GM23248 (cell line): ENCODE data around the gene LBHD2.

Source experiments
- EZH2 ChIP-seq: fragments of 200-600 bp; sonication (generic); IDR thresholded peaks from 2 replicates; pipeline ENCODE4 v1.6.1; 2018; ENCODE audit warnings: antibody characterized with exemption, mild to moderate bottlenecking; ENCODE audit not compliant: insufficient read depth, poor library complexity, severe bottlenecking
- EZH2phosphoT487 ChIP-seq: fragments of 200-600 bp; sonication (generic); IDR thresholded peaks from 2 replicates; pipeline ENCODE4 v1.6.1; 2018; ENCODE audit warnings: antibody characterized with exemption, moderate library complexity, mild to moderate bottlenecking, low read depth; ENCODE audit not compliant: insufficient read depth

DNA sequence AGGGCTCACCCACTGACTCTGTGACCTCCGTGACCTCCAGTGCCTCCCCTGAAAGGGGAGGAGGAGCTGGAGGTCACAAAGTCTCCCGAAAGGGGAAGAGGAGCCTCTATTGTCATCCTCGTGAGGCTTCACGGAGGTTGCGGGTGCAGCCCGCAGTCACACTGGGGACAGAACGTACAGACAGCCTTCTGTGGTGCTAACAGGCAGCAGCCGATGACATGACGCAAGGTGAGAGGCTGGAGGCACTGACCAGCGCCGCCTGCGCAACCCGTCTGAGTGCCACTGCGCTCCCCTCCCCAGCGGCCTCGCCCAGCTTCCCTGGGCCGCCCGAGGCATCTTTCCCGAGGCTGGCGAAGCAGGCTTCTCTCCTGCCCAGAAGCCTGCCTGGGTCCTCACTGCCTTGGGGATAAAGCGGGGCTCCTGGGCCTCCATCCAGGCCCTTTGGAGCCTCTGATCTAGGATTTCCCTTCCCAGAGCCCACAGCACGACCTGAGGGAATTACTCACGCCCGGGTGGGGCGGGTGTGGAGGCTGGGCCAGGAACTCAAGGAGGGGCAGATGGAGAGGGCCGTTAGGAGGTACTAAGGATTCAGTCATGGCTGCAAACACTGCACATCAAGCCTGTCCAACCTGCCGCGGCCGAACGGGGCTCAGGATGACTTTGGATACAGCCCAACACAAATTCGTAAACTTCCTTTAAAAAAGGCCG is 12.3 kb upstream of the LBHD2 start:
- no peak for TF ChIP-seq EZH2
- no peak for TF ChIP-seq EZH2phosphoT487
